Breast epithelium (tissue), 3 donors: ENCODE measurements around the gene CDH13.

Experiments used
- CTCF ChIP-seq, 3 donors: fragments of 450-650 bp; IDR thresholded peaks; one replicate each; pipeline ENCODE4 v1.5.1; 2016 to 2017; ENCODE audit warnings: antibody characterized with exemption in 3 of 3, mild to moderate bottlenecking in 3 of 3, moderate library complexity in 3 of 3
- POLR2A ChIP-seq: fragments of 450-650 bp; IDR thresholded peaks from one replicate; pipeline ENCODE4 v1.6.1; 2016; ENCODE audit warnings: antibody characterized with exemption, mild to moderate bottlenecking, moderate library complexity

DNA sequence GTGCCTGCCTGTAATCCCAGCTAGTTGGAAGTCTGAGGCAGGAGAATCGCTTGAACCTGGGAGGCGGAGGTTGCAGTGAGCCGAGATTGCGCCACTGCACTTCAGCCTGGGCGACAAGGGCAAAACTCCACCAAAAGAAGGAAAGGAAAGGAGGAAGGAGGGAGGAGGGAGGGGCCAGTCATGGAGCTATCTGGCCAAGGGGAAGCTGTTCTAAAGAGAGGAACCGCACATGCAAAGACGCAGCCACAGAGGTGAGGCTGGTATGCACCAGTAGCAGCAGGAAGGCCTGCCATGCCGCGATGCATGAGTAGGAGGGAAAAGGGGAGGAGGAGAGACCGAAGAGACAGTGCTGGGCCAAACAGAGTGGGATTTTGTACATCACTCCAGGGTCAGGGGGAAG is 1216.9 kb downstream of the CDH13 start:
- no peak for TF ChIP-seq CTCF (IDR thresholded peaks at IDR 0.05)
- no peak for TF ChIP-seq POLR2A
